ENCODE data around the gene ZC2HC1B. TPM values are rescaled to one million over a fixed set of nuclear protein-coding genes. Genes with fewer than 3 reads are reported as not detected.

The ZC2HC1B gene
- total RNA-seq, 1 experiment from 2014 or later: not detected

GRCh38 chr6:143894655-143895054 is 30.4 kb downstream of the ZC2HC1B start:
- H3K9me3 ChIP-seq (ENCODE audit: control insufficient read depth, low read depth, low read length): no peaks in the 10 kb centered on the region
- peaks cover 10 to 13% of the 10 kb centered on the region in 2 experiments for H3K4me1 Mint-ChIP-seq
- H2AFZ ChIP-seq (ENCODE audit: low read length): no peak overlapping the region
- no peak overlapping the region for H3K18ac ChIP-seq (ENCODE audit: insufficient read length, low read depth, low read length)
- no peak overlapping the region for H2BK120ac ChIP-seq (ENCODE audit: low read depth, low read length, poor library complexity, severe bottlenecking)
- H3K4me1 ChIP-seq (ENCODE audit: insufficient read depth, low read length): 0 out of 2 replicates have a peak, but pooled peaks cover 2% of the 10 kb centered on the region
- no peak overlapping the region for H3T11ph ChIP-seq (ENCODE audit: low read length)
- no peaks in the 10 kb centered on the region for H3K9me3 Mint-ChIP-seq
- no peaks in the 10 kb centered on the region for H3K79me1 ChIP-seq (ENCODE audit: insufficient read depth, low read depth, low read length, poor library complexity, severe bottlenecking)
- no peaks in the 10 kb centered on the region for H4K20me1 ChIP-seq (ENCODE audit: control insufficient read depth, insufficient read depth, insufficient read length)
- no peak overlapping the region for H2AK5ac ChIP-seq (ENCODE audit: insufficient read length, low read length)
- no peak overlapping the region for H4K5ac ChIP-seq (ENCODE audit: insufficient read length, low read depth, low read length)
- H3K27ac Mint-ChIP-seq: no peak overlapping the region
- H3K27me3 Mint-ChIP-seq (ENCODE audit: low read depth): peaks cover 4% of the 10 kb centered on the region; the same call in 1 of the 2 replicates
- no peak overlapping the region for H3K14ac ChIP-seq (ENCODE audit: insufficient read depth, low read length)
- TF ChIP-seq CTCF (conservative IDR thresholded peaks at IDR 0.05): no peak
- H4K91ac ChIP-seq (ENCODE audit: insufficient read length, low read depth, low read length): no peak overlapping the region
- H3K23ac ChIP-seq (ENCODE audit: insufficient read length, low read depth, low read length): no peak overlapping the region
- no peak overlapping the region for H3K56ac ChIP-seq (ENCODE audit: insufficient read length, low read depth, low read length)
- H3K4me2 ChIP-seq (ENCODE audit: insufficient read depth, insufficient read length, low read length): no peak overlapping the region
- no peak overlapping the region for H3K4me3 Mint-ChIP-seq
- no peak for DNase-seq
- H3K27me3 ChIP-seq (ENCODE audit: insufficient read depth, low read length): no peaks in the 10 kb centered on the region
- no peak overlapping the region for H3K27ac ChIP-seq (ENCODE audit: insufficient read length, low read depth, low read length)
- no CpG with 5 or more reads among the region's 1 CpG for WGBS (ENCODE audit: extremely low coverage, insufficient read length, low lambda C conversion rate)
- H2BK20ac ChIP-seq (ENCODE audit: low read depth, low read length, poor library complexity, severe bottlenecking): no peak overlapping the region
- no peak overlapping the region for H3K9ac ChIP-seq (ENCODE audit: extremely low read depth, insufficient read length, low read length)
- no peak overlapping the region for H2BK15ac ChIP-seq (ENCODE audit: low read depth, low read length)
- H3K23me2 ChIP-seq (ENCODE audit: insufficient read length, low read depth, low read length, poor library complexity, severe bottlenecking): no peaks in the 10 kb centered on the region
- no peak overlapping the region for H4K8ac ChIP-seq (replicated peaks; ENCODE audit: insufficient read length, low read depth, low read length)
- no peak overlapping the region for H3K4ac ChIP-seq (ENCODE audit: low read depth, low read length)
- no peak overlapping the region for H2BK5ac ChIP-seq (ENCODE audit: insufficient read length, low read length)
- H2BK12ac ChIP-seq (ENCODE audit: insufficient read length, low read depth, low read length): no peak overlapping the region
- H3K79me2 ChIP-seq (ENCODE audit: insufficient read depth, low read length): no peaks in the 10 kb centered on the region
- H3K36me3 Mint-ChIP-seq (ENCODE audit: insufficient read depth in 1 of 3, low read depth in 3 of 3): no peaks in the 10 kb centered on the region
